ENCODE data around the gene CTBP2.

CTBP2 gene

GRCh38 chr10:125159932-125160855 lies at the start of gene CTBP2:
TSS of gene CTBP2 (minus strand) at chr10:125160563.
- DNase-seq: no peak

GRCh38 chr10:125209591-125210355 lies 49.4 kb upstream of the CTBP2 start:
- DNase-seq: no peak

- DNase-seq: no peak
Measured at GRCh38 chr10:125208854-125209565, 48.6 kb upstream of the CTBP2 start.

GRCh38 chr10:125206623-125207022 lies 46.3 kb upstream of the CTBP2 start:
- no peak for DNase-seq

- no peak for DNase-seq
Measured at GRCh38 chr10:125205431-125205830, 45.1 kb upstream of the CTBP2 start.

GRCh38 chr10:125204400-125204799 lies 44.0 kb upstream of the CTBP2 start:
- no peak for DNase-seq

- no peak for DNase-seq
Measured at GRCh38 chr10:125203186-125203800, 42.9 kb upstream of the CTBP2 start.

GRCh38 chr10:125201791-125202622 lies 41.6 kb upstream of the CTBP2 start:
- DNase-seq: no peak

- DNase-seq: no peak
Measured at GRCh38 chr10:125201108-125201524, 40.8 kb upstream of the CTBP2 start.

GRCh38 chr10:125200396-125200795 lies 40.0 kb upstream of the CTBP2 start:
- no peak for DNase-seq

GRCh38 chr10:125199270-125199669 lies 38.9 kb upstream of the CTBP2 start:
- no peak for DNase-seq

GRCh38 chr10:125194814-125195213 lies 34.5 kb upstream of the CTBP2 start:
- DNase-seq: no peak

- DNase-seq: no peak
Measured at GRCh38 chr10:125193306-125193877, 33.0 kb upstream of the CTBP2 start.

- DNase-seq: no peak
Measured at GRCh38 chr10:125192620-125193019, 32.3 kb upstream of the CTBP2 start.

GRCh38 chr10:125192005-125192404 lies 31.6 kb upstream of the CTBP2 start:
- no peak for DNase-seq

GRCh38 chr10:125190946-125191345 lies 30.6 kb upstream of the CTBP2 start:
- no peak for DNase-seq

GRCh38 chr10:125190414-125190813 lies 30.1 kb upstream of the CTBP2 start:
- no peak for DNase-seq

GRCh38 chr10:125189162-125189561 lies 28.8 kb upstream of the CTBP2 start:
- no peak for DNase-seq

GRCh38 chr10:125187238-125188194 lies 27.2 kb upstream of the CTBP2 start:
- DNase-seq: no peak

Measured in activated gamma-delta T cell treated with Interleukin-2 at 50 U/mL for 16 hours (primary cell).